GM23338 (cell line): ENCODE results near the gene LINGO4. TPM values are rescaled to one million over a fixed set of nuclear protein-coding genes. Genes with fewer than 3 reads are reported as not detected.

Source experiments
- ATAC-seq: fragments of 200-7000 bp; cut with Tn5 transposase; 3 replicates; pipeline ENCODE4 v1.9.1; 2020
- DNase-seq: peaks from one replicate; pipeline ENCODE4 v3.0.0-alpha.2; 2015; ENCODE audit warnings: low spot score
- H2AFZ ChIP-seq: fragments of 200-600 bp; sonication (generic); 2 replicates; pipeline ENCODE4 v1.8.0; 2016; ENCODE audit warnings: antibody characterized with exemption, mild to moderate bottlenecking, moderate library complexity
- H3F3A ChIP-seq: fragments of 200-600 bp; sonication (generic); replicated peaks from 2 replicates; pipeline ENCODE4 v1.8.0; 2017; ENCODE audit warnings: antibody characterized with exemption, mixed run types, low read depth
- H3K27ac ChIP-seq: fragments of 200-600 bp; sonication (generic); 2 replicates; pipeline ENCODE4 v1.6.1; 2016; ENCODE audit warnings: low read depth
- H3K27me3 ChIP-seq: fragments of 200-600 bp; sonication (generic); 2 replicates; pipeline ENCODE4 v1.8.0; 2016; ENCODE audit warnings: mild to moderate bottlenecking, mixed run types, moderate library complexity; ENCODE audit not compliant: insufficient read depth
- H3K36me3 ChIP-seq: fragments of 200-600 bp; sonication (generic); 2 replicates; pipeline ENCODE4 v1.8.0; 2016; ENCODE audit warnings: mild to moderate bottlenecking; ENCODE audit not compliant: insufficient read depth
- H3K4me1 ChIP-seq: fragments of 200-600 bp; sonication (generic); 2 replicates; pipeline ENCODE4 v1.8.0; 2016; ENCODE audit warnings: mild to moderate bottlenecking, moderate library complexity; ENCODE audit not compliant: insufficient read depth
- H3K4me2 ChIP-seq: fragments of 200-600 bp; sonication (generic); 2 replicates; pipeline ENCODE4 v1.7.1; 2017; ENCODE audit warnings: mixed run types
- H3K4me3 ChIP-seq: fragments of 200-600 bp; sonication (generic); 2 replicates; pipeline ENCODE4 v1.6.1; 2016; ENCODE audit warnings: mixed run types
- H3K79me2 ChIP-seq: fragments of 200-600 bp; sonication (generic); replicated peaks from 2 replicates; pipeline ENCODE4 v1.8.0; 2017; ENCODE audit warnings: mild to moderate bottlenecking; ENCODE audit not compliant: insufficient read depth
- H3K9me2 ChIP-seq: fragments of 200-600 bp; sonication (generic); 2 replicates; pipeline ENCODE4 v1.8.0; 2017; ENCODE audit not compliant: insufficient read depth
- H4K20me1 ChIP-seq: fragments of 200-600 bp; sonication (generic); replicated peaks from 2 replicates; pipeline ENCODE4 v1.8.0; 2017; ENCODE audit warnings: mild to moderate bottlenecking; ENCODE audit not compliant: insufficient read depth
- H3K27ac Mint-ChIP-seq: 2 replicates; pipeline ENCODE4 v1.8.0; 2020; ENCODE audit warnings: inconsistent platforms, mild to moderate bottlenecking, moderate library complexity, mixed read lengths
- H3K27me3 Mint-ChIP-seq: 3 replicates; pipeline ENCODE4 v1.8.0; 2022; ENCODE audit warnings: low read depth, mild to moderate bottlenecking, moderate library complexity, mixed read lengths, inconsistent platforms; ENCODE audit not compliant: insufficient read depth, poor library complexity
- H3K36me3 Mint-ChIP-seq: 3 replicates; pipeline ENCODE4 v1.8.0; 2021; ENCODE audit warnings: low read depth, mild to moderate bottlenecking, inconsistent platforms, moderate library complexity, mixed read lengths
- H3K4me1 Mint-ChIP-seq: 3 replicates; pipeline ENCODE4 v1.8.0; 2020; ENCODE audit warnings: mild to moderate bottlenecking, inconsistent platforms, mixed read lengths
- H3K4me3 Mint-ChIP-seq: 3 replicates; pipeline ENCODE4 v1.8.0; 2021; ENCODE audit warnings: moderate library complexity, mild to moderate bottlenecking, inconsistent platforms, mixed read lengths
- H3K9me3 Mint-ChIP-seq: 3 replicates; pipeline ENCODE4 v1.8.0; 2020; ENCODE audit warnings: moderate library complexity, mild to moderate bottlenecking, inconsistent platforms, mixed read lengths
- CREB1 ChIP-seq: fragments of 250-450 bp; sonication (Bioruptor Pico); IDR thresholded peaks from 2 replicates; pipeline ENCODE4 v1.5.0; 2020; ENCODE audit warnings: low read depth, mild to moderate bottlenecking, moderate library complexity
- CTCF ChIP-seq, 2 experiments: fragments of 200-600 bp in 1 of 2; sonication (generic) in 1 of 2; conservative IDR thresholded peaks; 2 replicates each; pipeline versions ENCODE4 v1.5.1 to v1.6.1; 2016 to 2017; ENCODE audit warnings: antibody characterized with exemption in 2 of 2, low read depth in 2 of 2, mild to moderate bottlenecking in 2 of 2, moderate library complexity in 1 of 2
- ETS1 ChIP-seq: IDR thresholded peaks from 2 replicates; pipeline ENCODE4 v1.6.1; 2016; ENCODE audit warnings: antibody characterized with exemption
- EZH2 ChIP-seq: fragments of 200-600 bp; sonication (generic); IDR thresholded peaks from one replicate; pipeline ENCODE4 v1.8.0; 2017; ENCODE audit warnings: antibody characterized with exemption, mild to moderate bottlenecking, low read depth; ENCODE audit not compliant: unreplicated experiment
- EZH2phosphoT487 ChIP-seq: fragments of 200-600 bp; sonication (generic); IDR thresholded peaks from one replicate; pipeline ENCODE4 v1.8.1; 2018; ENCODE audit warnings: antibody characterized with exemption; ENCODE audit not compliant: unreplicated experiment
- JUNB ChIP-seq: IDR thresholded peaks from one replicate; pipeline ENCODE4 v1.6.1; 2016; ENCODE audit warnings: antibody characterized with exemption; ENCODE audit not compliant: unreplicated experiment
- NANOG ChIP-seq: IDR thresholded peaks from 2 replicates; pipeline ENCODE4 v1.6.1; 2016; ENCODE audit warnings: antibody characterized with exemption, borderline replicate concordance
- POLR2AphosphoS5 ChIP-seq: IDR thresholded peaks from 2 replicates; pipeline ENCODE4 v1.6.1; 2016; ENCODE audit warnings: antibody characterized with exemption, low read depth
- REST ChIP-seq: IDR thresholded peaks from one replicate; pipeline ENCODE4 v1.6.1; 2018; ENCODE audit warnings: antibody characterized with exemption; ENCODE audit not compliant: unreplicated experiment
- STAT1 ChIP-seq: IDR thresholded peaks from one replicate; pipeline ENCODE4 v1.6.1; 2016; ENCODE audit warnings: antibody characterized with exemption; ENCODE audit not compliant: unreplicated experiment
- ZNF114 ChIP-seq: fragments of 250-450 bp; sonication (Bioruptor Pico); IDR thresholded peaks from 2 replicates; pipeline ENCODE4 v1.5.0; 2020; ENCODE audit warnings: mild to moderate bottlenecking, moderate library complexity
- ZNF331 ChIP-seq: fragments of 250-450 bp; sonication (Bioruptor Pico); IDR thresholded peaks from 2 replicates; pipeline ENCODE4 v1.5.0; 2020; ENCODE audit warnings: low read depth, mild to moderate bottlenecking, moderate library complexity
- ZNF462 ChIP-seq: fragments of 250-450 bp; sonication (Bioruptor Pico); IDR thresholded peaks from 2 replicates; pipeline ENCODE4 v1.5.0; 2020; ENCODE audit warnings: mild to moderate bottlenecking, moderate library complexity
- polyA plus RNA-seq: library from polyadenylated mRNA; unstranded; fragments of >200 nt; fragmentation: Nextera tagmentation; extraction: Ambion mirVana; gene quantifications from 2 replicates; pipeline ENCODE4 v1.2.1, GENCODE V29; 2016
- total RNA-seq: library from RNA; depleted of rRNA; stranded (reverse); fragments of >200 nt; shearing (Covaris generic); gene quantifications from 2 replicates; pipeline ENCODE4 v1.2.3, GENCODE V29; 2014

The LINGO4 gene
- total and polyA plus RNA-seq, 2 experiments from 2014 or later = not detected

- Histone ChIP-seq H3K4me2 (no peak overlapping the region), H3K9me2 (no peaks in the 10 kb centered on the region), H3F3A (no peaks in the 10 kb centered on the region), H3K36me3 (no peaks in the 10 kb centered on the region), H4K20me1 (no peaks in the 10 kb centered on the region), H3K27ac (no peak overlapping the region), H3K4me3 (no peak overlapping the region), H3K4me1 (no peaks in the 10 kb centered on the region), H3K27me3 (no peaks in the 10 kb centered on the region), H2AFZ (no peak overlapping the region), H3K79me2 (no peaks in the 10 kb centered on the region)
- H3K9me3 Mint-ChIP-seq = no peaks in the 10 kb centered on the region
- ATAC-seq (no peak), DNase-seq (no peak)
- peaks cover 23% of the 10 kb centered on the region for H3K27me3 Mint-ChIP-seq
- H3K4me1 Mint-ChIP-seq = peaks cover 9% of the 10 kb centered on the region
- no peak for TF ChIP-seq EZH2phosphoT487
- no peak for TF ChIP-seq EZH2
- no peak for TF ChIP-seq ETS1
- TF ChIP-seq JUNB = no peak
- no peak for TF ChIP-seq CREB1
- TF ChIP-seq STAT1 = no peak
- no peak for TF ChIP-seq POLR2AphosphoS5
- no peak for TF ChIP-seq ZNF114 (CRISPR knock-in tag)
- no peak for TF ChIP-seq ZNF331 (CRISPR knock-in tag)
- no peak for TF ChIP-seq ZNF462 (CRISPR knock-in tag)
- TF ChIP-seq REST = no peak
- no peak for TF ChIP-seq NANOG
- TF ChIP-seq CTCF (conservative IDR thresholded peaks at IDR 0.05; ENCODE audit: low read depth in 2 of 2) = no peak
- H3K4me3 Mint-ChIP-seq = no peak overlapping the region
- H3K27ac Mint-ChIP-seq = no peak overlapping the region
- H3K36me3 Mint-ChIP-seq = no peaks in the 10 kb centered on the region
Observed at GRCh38 chr1:151819227-151819835, 14.1 kb upstream of the LINGO4 start.
